ENCODE data around the gene TTC12. TPM values are rescaled to one million over a fixed set of nuclear protein-coding genes. Genes with fewer than 3 reads are reported as not detected.

TTC12 gene
- total RNA-seq, 2 experiments from 2014 or later: 3.6 to 3.9 TPM

GRCh38 chr11:113378692-113379091 lies 64.3 kb downstream of the TTC12 start:
- CTCF ChIA-PET (ENCODE audit: unreplicated experiment): no interaction called here
- Histone ChIP-seq H3K36me3 (ENCODE audit: insufficient read depth, low read length) (no peaks in the 10 kb centered on the region), H3K79me2 (ENCODE audit: insufficient read depth, low read depth, low read length) (no peaks in the 10 kb centered on the region), H2AFZ (ENCODE audit: low read length) (no peak overlapping the region), H3K27ac (ENCODE audit: low read depth, low read length, poor library complexity, severe bottlenecking) (no peak overlapping the region), H3K4me2 (ENCODE audit: low read length) (no peak overlapping the region), H3K9me3 (ENCODE audit: low read length) (no peaks in the 10 kb centered on the region), H3K4me3 (ENCODE audit: low read depth, low read length, poor library complexity, severe bottlenecking) (no peak overlapping the region), H3K4me1 (ENCODE audit: insufficient read depth, low read length, poor library complexity, severe bottlenecking) (no peaks in the 10 kb centered on the region), H4K20me1 (ENCODE audit: insufficient read depth, low read length) (no peaks in the 10 kb centered on the region), H3K9me2 (ENCODE audit: insufficient read depth, low read length) (no peaks in the 10 kb centered on the region)
- intact Hi-C loops (cut with micrococcal nuclease; ENCODE audit: unreplicated experiment): no loop called here
- no peak for DNase-seq (ENCODE audit: low spot score)
- BruUV-seq (replicated peaks): no TSS peak
- no peak for TF ChIP-seq CTCF (conservative IDR thresholded peaks at IDR 0.05; ENCODE audit: low read length)
- no peak for TF ChIP-seq EZH2phosphoT487 (IDR thresholded peaks at IDR 0.05; ENCODE audit: borderline replicate concordance, low read depth, low read length)
- POLR2A ChIA-PET: no interaction called here

- no TSS peak for BruUV-seq (replicated peaks)
- ChIA-PET CTCF (ENCODE audit: unreplicated experiment) (no interaction called here), POLR2A (no interaction called here)
- TF ChIP-seq CTCF (conservative IDR thresholded peaks at IDR 0.05; ENCODE audit: low read length) (no peak), EZH2phosphoT487 (IDR thresholded peaks at IDR 0.05; ENCODE audit: borderline replicate concordance, low read depth, low read length) (no peak)
- intact Hi-C loops (cut with micrococcal nuclease; ENCODE audit: unreplicated experiment): no loop called here
- no peaks in the 10 kb centered on the region for H3K79me2 ChIP-seq (ENCODE audit: insufficient read depth, low read depth, low read length)
- no peak overlapping the region for H3K27ac ChIP-seq (ENCODE audit: low read depth, low read length, poor library complexity, severe bottlenecking)
- H3K9me3 ChIP-seq (ENCODE audit: low read length): no peaks in the 10 kb centered on the region
- no peak for DNase-seq (ENCODE audit: low spot score)
- no peaks in the 10 kb centered on the region for H3K9me2 ChIP-seq (ENCODE audit: insufficient read depth, low read length)
- H3K4me1 ChIP-seq (ENCODE audit: insufficient read depth, low read length, poor library complexity, severe bottlenecking): no peaks in the 10 kb centered on the region
- no peaks in the 10 kb centered on the region for H3K36me3 ChIP-seq (ENCODE audit: insufficient read depth, low read length)
- no peak overlapping the region for H2AFZ ChIP-seq (ENCODE audit: low read length)
- H4K20me1 ChIP-seq (ENCODE audit: insufficient read depth, low read length): no peaks in the 10 kb centered on the region
- H3K4me2 ChIP-seq (ENCODE audit: low read length): no peak overlapping the region
- no peak overlapping the region for H3K4me3 ChIP-seq (ENCODE audit: low read depth, low read length, poor library complexity, severe bottlenecking)
These were observed 67.7 kb downstream of the TTC12 start for GRCh38 chr11:113382121-113382520.

GRCh38 chr11:113384551-113384950 lies 70.2 kb downstream of the TTC12 start:
- no TSS peak for BruUV-seq (replicated peaks)
- H3K9me2 ChIP-seq (ENCODE audit: insufficient read depth, low read length): no peaks in the 10 kb centered on the region
- H3K36me3 ChIP-seq (ENCODE audit: insufficient read depth, low read length): no peaks in the 10 kb centered on the region
- TF ChIP-seq CTCF (conservative IDR thresholded peaks at IDR 0.05; ENCODE audit: low read length) (no peak), EZH2phosphoT487 (IDR thresholded peaks at IDR 0.05; ENCODE audit: borderline replicate concordance, low read depth, low read length) (no peak)
- no peak overlapping the region for H2AFZ ChIP-seq (ENCODE audit: low read length)
- CTCF ChIA-PET (ENCODE audit: unreplicated experiment): no interaction called here
- H4K20me1 ChIP-seq (ENCODE audit: insufficient read depth, low read length): no peaks in the 10 kb centered on the region
- DNase-seq (ENCODE audit: low spot score): no peak
- H3K27ac ChIP-seq (ENCODE audit: low read depth, low read length, poor library complexity, severe bottlenecking): no peak overlapping the region
- no peak overlapping the region for H3K4me2 ChIP-seq (ENCODE audit: low read length)
- H3K79me2 ChIP-seq (ENCODE audit: insufficient read depth, low read depth, low read length): no peaks in the 10 kb centered on the region
- no peaks in the 10 kb centered on the region for H3K9me3 ChIP-seq (ENCODE audit: low read length)
- no peak overlapping the region for H3K4me3 ChIP-seq (ENCODE audit: low read depth, low read length, poor library complexity, severe bottlenecking)
- H3K4me1 ChIP-seq (ENCODE audit: insufficient read depth, low read length, poor library complexity, severe bottlenecking): no peaks in the 10 kb centered on the region
- POLR2A ChIA-PET: no interaction called here
- intact Hi-C loops (cut with micrococcal nuclease; ENCODE audit: unreplicated experiment): no loop called here

All from OCI-LY7 (cell line).